Colon (tissue), 2 donors: Measurements from ENCODE around the gene CPEB3.
A peak's percentile ranks its signal among the peaks of the same experiment; 100 is the strongest.
"Not testable (repeated sequence)": the region's sequence is repeated elsewhere in the genome, so short reads cannot be mapped to it uniquely, and the experiment has no call there.

Experiments used
- FAIRE-seq: peaks from 2 replicates; lab custom pipeline; 2012; peaks lifted over from hg19 to GRCh38; lab: Jason Lieb, UNC
- donor health status: control.
- donor health status: control.

The CPEB3 gene

GRCh38 chr10:92267343-92267742 is 23.5 kb downstream of the CPEB3 start:
- no peak for FAIRE-seq

GRCh38 chr10:92265687-92266258 is 25.1 kb downstream of the CPEB3 start:
- FAIRE-seq = no peak

DNA sequence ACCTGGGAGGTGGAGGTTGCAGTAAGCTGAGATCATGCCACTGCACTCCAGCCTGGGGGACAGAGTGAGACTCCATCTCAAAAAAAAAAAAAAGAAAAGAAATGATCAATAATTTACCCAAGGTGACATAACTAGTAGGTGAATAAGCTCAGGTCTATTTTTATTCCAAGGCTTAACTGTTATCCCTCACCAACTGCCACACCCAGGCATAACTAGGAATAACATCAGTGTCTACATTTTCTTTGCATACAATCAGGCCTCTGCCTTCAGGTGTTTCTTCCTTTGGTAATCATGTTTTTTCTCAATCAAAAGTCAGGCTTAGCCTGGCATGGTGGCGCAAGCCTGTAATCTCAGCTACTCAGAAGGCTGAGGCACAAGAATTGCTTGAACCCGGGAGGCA is 26.6 kb downstream of the CPEB3 start:
- no peak for FAIRE-seq

DNA sequence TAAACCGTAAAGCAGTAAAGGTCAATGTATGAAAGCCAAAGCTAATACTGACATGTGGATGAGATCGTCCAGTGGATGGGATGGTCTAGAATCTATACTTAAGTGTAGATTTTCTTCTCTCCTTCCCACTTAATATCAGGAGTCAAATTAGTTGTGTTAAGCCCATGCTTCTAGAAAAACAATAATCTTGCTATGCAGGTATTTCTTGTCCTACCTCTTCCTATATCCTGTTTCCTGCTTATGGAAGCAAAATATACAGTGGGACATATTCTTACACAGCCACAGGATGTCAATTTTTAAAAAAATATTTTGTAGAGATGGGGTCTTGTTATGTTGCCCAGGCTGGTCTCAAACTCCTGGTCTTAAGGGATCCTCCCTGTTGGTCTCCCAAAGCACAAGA is 27.5 kb downstream of the CPEB3 start:
- no peak for FAIRE-seq

GRCh38 chr10:92248566-92248965 is 42.3 kb downstream of the CPEB3 start:
- no peak for FAIRE-seq

GRCh38 chr10:92244796-92245195 is 46.1 kb downstream of the CPEB3 start:
- FAIRE-seq = no peak

- FAIRE-seq = peak; percentile 49
Measured at GRCh38 chr10:92242910-92243671, 47.8 kb downstream of the CPEB3 start.

DNA sequence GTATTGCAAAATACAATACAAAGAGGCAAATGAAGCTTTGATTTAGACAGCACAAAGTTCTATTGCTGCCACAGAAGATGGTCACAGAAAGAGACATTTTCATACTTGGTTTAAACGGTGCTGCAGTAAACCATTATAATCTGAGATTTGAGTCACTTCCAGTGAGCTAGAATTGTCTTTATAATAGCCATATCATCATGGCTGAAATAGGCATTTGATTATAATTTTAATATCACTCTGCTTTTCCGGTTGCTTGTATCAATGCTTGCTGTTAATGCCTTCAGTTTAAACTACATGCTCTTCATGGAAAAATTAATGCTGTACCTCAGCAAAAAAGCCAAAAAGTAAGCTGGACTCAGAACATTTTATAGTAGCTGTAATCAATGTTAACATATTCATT is 48.5 kb downstream of the CPEB3 start:
- FAIRE-seq = no peak

- no peak for FAIRE-seq
Measured at GRCh38 chr10:92241501-92241900, 49.4 kb downstream of the CPEB3 start.

- no peak for FAIRE-seq
Measured at GRCh38 chr10:92241158-92241500, 49.7 kb downstream of the CPEB3 start.

DNA sequence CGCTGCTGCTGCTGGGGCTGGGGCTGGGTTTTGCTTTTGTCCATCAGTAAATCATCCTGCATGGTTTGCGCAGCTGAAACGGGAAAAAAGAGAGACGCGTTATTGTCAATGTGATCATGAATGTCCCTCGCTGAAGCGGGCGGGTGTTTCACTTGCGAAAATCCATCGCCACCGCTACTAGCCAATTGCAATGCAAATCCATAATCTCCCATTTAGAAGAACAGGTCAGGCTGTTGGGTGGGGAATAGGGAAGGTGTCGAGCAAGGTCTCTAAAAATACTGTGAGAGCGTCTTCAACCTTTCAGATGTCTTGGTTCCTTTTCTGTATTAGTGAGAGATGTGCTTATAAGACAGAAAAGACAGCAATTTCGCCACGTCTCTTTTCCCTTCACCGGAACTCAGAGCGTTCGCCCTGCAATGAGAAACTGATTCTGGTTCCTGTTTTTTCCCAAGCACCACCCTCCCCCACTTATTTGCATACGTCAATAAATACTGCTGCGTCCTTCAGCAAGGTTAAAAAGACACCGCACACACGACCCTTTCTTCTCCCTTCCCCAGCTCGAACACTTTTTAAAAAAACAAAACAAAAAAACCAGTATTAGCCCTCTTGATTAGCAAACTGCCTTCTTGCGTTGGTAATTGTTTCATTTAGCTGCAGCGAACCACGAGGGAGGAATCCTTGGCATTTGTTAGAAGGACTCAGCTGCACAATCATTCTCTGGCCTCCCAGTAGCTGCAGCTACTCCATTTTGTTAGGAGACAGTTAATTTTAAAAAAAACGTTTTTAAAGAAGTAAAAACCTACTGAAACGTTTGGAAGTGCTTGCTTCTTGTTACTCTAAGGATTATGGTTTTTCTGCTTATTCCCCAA is 50.4 kb downstream of the CPEB3 start:
- FAIRE-seq = no peak

DNA sequence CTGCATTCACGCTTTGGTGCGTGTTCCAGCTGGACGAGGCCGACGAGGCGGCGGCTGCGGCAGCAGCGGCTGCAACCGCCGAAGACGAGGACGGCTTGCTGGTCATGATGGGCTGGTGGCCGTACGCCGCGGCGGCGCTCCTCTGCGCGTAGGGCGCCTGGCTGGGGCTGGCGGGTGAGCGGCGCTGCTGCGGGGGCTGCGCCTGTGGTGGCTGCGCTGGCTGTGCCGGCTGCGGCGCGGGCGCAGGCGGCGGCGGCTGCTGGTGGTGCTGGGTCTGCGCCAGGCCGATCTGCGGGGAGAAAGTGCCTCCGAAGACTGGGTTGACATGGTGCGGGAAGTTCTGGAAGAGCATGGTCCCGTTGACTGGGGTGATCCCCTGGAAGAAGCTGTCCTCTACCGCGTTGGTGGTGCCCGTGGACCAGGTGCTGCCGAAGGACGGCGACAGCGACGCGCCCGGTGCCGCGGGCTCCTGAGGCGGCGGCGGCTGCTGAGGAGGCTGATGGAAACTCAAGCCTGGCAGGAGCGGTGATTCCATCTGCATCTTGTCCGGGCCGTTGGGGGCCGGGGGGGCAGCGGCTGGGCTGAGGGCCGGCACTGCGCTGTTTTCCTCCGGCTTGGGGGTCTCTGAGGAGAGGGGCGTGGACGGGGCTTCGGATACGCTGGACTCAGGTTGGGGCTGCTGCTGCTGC is 51.1 kb downstream of the CPEB3 start:
- no peak for FAIRE-seq

- no peak for FAIRE-seq
Measured at GRCh38 chr10:92239151-92239599, 51.7 kb downstream of the CPEB3 start.

- FAIRE-seq = no peak
Measured at GRCh38 chr10:92238586-92239098, 52.2 kb downstream of the CPEB3 start.

DNA sequence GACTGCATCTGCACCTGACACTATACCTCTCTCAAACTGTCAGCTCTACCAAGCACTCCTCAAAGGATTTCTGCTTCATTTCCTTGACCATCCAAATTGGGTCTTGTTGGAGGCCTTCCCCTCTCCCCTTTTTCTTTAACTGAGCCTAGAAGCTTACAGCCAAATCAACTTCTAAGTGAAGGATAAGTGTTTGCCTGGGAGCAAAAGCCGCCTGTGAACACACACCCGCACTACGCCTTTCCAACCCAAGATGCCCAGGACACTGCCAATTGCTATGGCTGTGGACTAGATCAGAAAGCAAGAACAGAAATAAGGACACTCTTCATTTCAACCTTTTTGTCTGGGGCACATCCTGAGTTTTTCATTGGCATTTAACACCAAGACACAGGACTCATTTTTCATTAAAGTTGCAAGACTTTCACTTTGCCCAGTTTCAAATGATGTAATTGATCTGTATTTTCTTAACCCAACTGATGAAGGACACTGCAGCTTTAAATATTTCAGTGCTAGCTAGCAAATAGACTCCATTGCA is 52.8 kb downstream of the CPEB3 start:
- FAIRE-seq = no peak

DNA sequence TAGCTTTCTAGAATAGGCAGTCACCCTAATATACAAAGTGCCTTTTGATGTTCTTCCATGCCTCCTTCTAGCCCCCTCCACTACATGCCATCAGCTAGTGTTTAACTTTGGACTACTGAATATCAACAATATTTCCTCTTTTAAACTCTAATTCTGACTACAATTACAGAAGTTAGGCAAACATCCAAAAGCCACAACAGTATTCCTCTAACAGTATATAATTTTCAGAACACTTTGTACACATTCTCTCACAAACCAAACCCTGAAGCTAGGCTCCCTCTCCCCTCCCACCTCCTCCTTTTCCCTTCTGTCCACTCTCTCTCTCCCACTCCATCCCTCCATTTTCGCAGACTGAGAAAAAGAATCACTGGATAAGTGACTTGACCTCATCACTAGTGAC is 59.7 kb downstream of the CPEB3 start:
- FAIRE-seq = no peak

DNA sequence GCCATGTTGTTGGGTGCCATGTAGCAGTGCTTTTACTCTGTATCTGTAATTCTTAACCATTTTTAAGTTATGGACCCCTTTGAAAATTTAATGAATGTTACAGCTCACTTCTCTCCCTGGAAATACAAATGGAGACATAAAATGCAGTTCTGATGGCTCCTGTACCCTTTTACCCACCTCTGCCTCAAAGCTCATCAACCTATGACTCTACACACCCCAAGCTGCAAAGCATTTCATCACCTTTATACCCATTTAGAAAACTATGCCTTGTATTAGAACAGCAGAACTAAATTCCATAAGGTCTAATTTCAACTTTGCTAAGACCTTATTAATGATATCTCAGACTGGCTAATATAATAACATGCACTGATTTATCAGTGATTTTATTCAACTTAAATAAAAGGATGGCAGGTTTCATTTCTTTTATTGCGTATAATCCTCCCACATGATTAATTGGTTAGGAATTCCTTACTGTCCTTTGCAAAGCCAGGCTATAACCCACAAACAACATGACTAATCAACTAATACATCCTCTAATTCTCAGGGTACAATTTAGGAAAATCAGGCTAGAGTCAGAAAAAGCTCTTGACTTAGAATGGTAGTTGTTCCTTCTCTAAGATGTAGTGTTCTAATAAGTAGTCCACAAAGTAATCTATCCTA is 68.1 kb downstream of the CPEB3 start:
- FAIRE-seq = no peak

GRCh38 chr10:92219559-92219958 is 71.3 kb downstream of the CPEB3 start:
- no peak for FAIRE-seq

- no peak for FAIRE-seq
Measured at GRCh38 chr10:92218569-92218968, 72.3 kb downstream of the CPEB3 start.

DNA sequence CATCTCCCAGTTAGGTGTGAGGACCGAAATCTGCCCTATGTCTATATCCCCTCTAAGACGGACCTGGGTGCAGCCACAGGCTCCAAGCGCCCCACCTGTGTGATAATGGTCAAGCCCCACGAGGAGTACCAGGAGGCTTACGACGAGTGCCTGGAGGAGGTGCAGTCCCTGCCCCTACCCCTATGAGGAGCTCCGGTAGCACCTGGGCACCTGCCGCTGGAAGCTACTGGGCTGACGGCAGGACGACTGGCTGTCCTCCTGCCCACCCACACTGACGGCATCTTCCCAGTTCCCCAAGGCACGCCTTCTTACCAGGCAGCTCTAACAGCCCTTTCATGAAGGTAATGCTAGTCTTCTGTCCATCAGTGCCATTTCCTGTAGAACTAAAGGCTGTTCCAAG is 74.3 kb downstream of the CPEB3 start:
- FAIRE-seq = not testable (repeated sequence)

- FAIRE-seq = not testable (repeated sequence)
Measured at GRCh38 chr10:92215222-92215621, 75.7 kb downstream of the CPEB3 start.
